Stimulated activated CD8-positive, alpha-beta memory T cell treated with anti-CD3 and anti-CD28 coated beads, Interleukin-4, amount 100 ng/mL, for 24 hours (primary cell): ENCODE data around the gene PPP1R1B.

ENCODE experiments used
- DNase-seq: peaks from one replicate; pipeline ENCODE4 v3.0.0-alpha.2; 2020; ENCODE audit warnings: low read depth

PPP1R1B gene

DNA sequence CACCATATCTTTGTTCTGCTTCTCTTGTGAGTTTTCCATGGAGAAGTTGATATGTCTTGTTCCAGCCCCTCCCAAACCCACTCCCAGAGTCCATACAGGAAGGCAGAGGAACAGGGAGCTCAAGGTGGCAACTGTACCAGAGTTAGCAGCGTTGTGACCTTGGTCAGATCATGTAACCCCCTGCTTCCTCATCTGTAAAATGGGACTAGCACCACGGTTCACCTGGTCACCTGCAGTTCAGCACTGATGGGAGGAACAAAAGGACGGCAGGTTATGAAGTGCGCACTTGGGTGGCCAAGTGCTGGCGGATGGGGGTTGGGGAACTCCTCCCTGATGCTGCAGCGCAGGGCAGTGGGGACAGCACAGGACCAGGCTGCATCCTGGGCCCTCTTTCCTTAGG, 11.3 kb upstream of the PPP1R1B start:
- DNase-seq: no peak

DNA sequence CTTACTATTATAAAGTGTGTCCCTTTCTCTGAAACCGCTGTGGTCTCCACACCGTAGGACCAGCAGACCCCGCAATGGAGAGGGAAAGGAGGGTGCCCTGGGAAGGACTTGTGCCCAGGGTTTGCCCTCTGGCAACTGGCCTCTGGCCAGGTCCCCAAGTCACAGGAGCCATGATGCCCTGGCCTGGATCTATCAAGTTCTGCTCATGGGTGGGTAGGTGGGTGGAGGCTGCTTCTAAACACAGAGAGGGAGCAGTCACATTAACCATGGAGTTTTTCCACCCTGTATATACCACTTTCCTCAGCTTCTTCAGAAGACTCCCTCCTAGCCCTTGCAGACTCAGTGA, 9.7 kb upstream of the PPP1R1B start:
- no peak for DNase-seq

GRCh38 chr17:39617446-39618245, 9.1 kb upstream of the PPP1R1B start:
- DNase-seq: peak; percentile 33

DNA sequence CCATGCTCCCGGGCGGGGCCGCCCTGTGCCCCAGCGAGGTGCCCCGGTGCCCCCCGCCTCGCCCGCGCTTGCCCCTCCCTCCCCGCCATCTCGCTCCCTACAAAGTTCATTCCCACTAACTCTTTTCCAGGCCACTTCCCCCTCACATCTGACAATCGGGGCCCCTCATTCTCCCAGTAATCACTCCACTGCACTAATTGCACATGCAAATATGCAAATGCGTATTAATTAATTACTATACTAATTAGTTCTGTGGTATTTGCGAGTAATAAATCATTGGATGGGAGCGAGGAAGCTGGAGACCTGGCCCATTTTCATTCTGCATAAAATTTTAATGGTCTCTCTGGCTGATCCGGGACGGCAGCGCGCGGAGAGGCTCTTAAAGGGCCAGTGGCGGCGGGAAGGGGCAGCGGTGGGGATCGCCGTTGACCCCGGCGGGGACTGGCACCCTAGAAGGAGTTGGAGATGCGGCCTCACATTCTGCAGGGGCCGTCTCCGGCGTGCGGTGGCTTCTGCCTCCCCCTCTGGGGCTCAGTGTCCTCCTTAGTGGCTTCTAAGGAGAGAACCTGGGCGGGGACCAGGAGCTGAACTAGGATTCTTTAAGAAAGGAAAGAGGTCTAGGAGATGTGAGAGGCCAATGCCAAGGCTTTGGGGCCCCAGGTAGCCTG, 8.4 kb upstream of the PPP1R1B start:
- DNase-seq: no peak

- DNase-seq: no peak
Measured at GRCh38 chr17:39618956-39619785, 7.6 kb upstream of the PPP1R1B start.

DNA sequence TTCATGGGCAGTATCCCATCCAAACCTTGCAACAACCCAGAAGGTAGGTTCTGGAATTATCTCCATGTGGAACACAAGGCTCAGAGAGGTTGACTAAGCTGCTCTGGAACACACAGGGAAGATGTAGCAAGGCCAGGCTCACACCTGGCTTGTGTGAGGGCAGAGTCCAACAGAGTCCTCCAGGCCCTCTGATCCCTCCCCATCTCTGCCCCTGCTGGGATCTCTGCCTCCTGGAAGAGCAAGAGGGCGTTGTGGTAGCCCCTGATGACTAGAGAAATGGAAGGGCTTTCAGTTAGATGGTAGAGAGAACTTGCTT, 7.0 kb upstream of the PPP1R1B start:
- DNase-seq: no peak

DNA sequence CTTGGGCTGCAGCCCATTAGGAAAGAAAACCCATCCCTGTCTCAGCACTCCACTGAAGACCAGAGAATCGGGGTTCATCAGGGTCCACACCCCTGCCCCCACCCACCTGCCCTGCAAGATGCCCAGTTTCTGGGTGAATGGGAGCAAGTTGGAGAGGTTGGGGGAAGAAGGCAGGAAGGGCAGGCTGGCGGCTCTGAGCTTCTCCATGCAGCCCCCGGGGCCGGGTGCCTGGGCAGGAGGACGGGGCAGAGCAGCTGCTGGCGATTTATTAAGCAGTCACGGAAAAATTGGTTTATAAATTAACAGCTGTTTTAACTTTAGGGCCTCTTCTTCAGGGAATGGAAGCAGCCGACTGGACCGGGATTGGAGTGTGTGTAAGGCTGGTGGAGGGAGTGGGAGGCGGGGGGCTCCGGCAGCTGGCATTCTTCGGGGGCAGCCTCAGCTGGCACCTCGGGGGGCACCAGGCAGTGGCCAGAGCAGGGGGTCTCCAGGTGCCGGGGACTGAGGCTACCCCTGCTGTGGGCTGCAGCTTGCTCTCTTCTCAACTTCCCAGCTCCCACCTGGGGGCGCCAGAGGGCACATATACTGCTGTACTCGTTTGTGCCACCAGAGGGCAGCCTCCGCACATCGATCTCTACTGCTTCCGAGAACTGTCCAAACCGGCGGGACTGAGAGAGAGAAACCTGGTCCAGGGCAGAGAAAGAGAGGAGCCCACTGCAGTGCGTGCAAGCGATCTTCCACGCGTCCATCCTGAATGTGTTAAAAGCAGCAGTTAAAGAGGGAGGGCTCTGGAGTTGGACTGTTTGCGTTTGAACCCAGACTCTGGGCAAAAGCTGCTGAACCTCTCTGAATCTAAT, 5.0 kb upstream of the PPP1R1B start:
- DNase-seq: peak; percentile 76

DNA sequence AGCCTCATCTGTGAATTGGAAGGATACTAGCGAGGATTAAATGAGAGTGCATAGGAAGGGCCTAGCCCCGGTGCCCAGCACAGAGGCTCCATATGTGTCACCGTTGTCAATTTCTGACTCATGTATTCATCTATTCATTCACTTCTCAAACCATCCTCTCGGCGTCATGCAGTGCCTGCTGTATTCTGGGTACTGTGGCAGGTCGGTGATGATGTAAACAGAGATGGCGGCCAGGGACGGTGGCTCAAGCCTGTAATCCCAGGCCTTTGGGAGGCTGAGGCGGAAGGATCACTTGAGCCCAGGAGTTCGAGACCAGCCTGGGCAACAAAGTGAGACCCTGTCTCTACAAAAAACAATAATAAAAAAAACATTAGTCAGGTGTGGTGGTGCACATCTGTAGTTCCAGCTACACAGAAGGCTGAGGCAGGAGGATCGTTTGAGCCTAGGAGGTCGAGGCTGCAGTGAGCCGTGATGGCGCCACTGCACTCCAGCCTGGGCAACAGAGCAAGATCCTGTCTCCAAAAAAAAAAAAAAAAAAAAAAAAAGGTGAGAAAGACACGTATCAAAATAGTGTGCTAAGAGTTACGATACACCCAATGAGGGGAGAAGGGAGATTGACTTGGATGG, 4.3 kb upstream of the PPP1R1B start:
- peak; percentile 19 for DNase-seq

DNA sequence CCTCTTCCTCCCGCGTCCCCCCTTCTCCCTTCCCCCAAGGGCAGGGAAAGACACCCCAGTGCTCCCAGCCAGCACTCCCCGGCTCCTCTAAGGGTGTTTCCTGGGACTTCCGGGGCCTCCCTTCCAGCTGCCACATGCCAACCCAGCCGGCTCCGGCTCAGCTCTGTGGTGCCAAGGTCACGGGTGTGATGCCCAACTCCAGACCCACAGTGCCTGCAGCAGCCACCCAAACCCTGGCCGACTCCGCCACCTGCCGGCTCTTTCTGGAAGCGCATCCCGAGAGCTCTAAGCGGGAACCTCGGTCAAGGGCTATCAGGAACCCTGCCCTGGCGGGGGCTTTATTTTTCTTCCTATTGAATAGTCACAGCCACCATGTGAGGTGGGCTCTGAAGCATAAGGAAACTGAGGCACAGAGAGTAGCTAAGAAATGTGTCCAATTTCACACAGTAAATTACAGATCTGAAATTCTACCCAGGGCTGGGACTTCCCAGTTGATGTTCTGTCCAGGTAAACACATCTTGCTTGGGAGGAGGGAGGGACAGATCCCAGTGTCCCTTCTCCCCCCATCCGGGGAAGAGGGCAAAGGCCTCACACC, 3.3 kb upstream of the PPP1R1B start:
- peak; percentile 78 for DNase-seq

DNA sequence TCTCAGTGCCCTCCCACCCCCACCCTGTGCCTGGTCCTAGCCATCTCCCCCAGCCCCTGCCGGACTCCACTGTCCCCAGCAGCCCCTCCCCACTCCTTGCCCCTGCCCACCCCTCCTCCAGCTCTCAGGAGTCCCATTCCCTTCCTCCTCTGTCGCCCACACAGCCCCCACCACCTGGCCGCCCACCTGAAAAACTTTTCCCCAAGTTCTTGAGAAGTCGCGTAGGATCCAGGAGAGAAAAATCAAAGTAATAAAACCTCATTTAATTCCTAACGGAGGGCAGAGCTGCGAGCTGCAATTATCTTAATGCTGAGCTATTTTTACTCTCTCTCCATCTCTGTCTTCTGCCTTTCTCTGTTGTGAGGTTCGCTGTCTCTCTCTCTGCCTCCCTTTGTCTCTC, 2.4 kb upstream of the PPP1R1B start:
- DNase-seq: no peak

DNA sequence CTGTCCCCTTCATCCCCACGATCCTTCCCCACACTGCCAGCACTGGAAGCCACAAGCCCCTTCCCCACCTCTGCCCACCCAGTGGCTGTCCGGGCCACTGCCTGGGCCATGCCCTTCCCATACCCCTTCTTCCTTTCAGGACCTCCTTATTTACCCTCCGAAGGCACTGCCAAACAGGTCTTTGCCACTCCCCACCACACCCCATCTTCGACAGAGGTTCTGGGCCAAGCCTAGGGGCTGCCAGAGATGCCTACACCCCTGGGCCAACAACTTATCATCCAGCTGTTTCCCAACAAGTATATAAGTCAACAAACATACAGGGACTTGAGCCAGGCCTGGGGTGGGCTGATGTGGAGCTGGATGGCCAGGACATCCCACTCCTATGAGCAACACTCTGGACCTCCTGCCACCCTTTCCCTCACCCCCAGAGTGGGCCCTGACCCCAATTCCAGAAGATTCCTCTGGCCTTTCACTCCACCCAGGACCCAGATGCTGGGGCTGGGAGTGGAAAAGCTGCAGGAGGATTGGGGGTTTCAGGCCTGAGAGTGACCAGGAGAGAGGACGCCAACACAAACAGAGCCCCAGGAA, 1.5 kb upstream of the PPP1R1B start:
- DNase-seq: no peak

DNA sequence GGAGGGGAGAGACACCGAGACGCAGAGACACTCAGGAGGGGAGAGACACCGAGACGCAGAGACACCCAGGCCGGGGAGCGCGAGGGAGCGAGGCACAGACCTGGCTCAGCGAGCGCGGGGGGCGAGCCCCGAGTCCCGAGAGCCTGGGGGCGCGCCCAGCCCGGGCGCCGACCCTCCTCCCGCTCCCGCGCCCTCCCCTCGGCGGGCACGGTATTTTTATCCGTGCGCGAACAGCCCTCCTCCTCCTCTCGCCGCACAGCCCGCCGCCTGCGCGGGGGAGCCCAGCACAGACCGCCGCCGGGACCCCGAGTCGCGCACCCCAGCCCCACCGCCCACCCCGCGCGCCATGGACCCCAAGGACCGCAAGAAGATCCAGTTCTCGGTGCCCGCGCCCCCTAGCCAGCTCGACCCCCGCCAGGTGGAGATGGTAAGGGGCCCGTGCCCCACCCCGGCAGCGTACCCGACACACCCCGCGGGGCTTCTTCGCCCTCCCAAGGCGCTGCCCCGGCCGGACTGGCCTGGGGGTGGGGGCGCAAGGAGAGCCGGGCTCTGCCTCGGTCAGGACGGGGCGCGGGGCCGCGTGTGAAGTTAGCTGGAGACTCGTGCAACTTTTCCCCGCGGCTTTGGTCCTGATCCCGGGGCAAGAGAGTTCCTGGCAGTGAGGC, 427 bp downstream of the PPP1R1B start:
- DNase-seq: no peak

GRCh38 chr17:39627712-39628516, 1.2 kb downstream of the PPP1R1B start:
- DNase-seq: no peak

DNA sequence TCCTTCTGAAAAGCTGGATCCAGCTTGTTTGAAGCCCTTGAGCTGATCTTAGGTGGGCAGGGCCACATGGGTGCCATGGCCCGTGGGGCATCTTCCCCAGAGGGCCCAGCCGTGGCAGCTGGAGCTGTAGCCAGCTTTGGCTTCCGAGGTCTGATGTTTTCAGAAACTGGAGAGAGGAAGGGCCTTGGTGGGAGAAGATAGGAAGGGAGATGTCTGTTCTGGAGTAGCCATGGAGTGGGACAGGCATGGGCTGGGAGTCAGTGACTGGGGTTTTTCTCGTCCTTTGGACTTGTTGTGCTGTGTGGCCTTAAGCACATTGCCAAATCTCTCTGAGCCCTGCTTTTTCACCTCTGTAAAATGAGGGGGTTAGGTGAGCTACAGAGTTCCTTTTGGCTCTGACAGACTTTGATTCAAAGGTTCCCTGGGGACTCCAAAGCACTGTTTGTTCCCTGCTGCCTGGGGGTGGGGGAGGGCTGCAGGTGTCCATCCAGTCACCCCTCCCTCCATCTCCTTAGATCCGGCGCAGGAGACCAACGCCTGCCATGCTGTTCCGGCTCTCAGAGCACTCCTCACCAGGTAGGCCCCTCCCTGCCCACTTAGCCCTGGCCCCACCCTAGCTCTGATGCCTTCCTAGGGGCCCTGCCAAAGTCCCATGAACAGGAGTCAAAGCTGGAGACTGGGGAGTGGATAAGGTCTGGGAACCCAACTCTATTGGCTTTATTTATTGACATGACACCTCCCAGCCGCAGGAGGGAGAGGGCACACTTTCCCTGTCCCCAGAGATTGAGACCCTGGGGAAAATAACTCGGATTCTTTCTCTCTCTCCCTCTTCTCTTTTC, 2.1 kb downstream of the PPP1R1B start:
- DNase-seq: no peak

DNA sequence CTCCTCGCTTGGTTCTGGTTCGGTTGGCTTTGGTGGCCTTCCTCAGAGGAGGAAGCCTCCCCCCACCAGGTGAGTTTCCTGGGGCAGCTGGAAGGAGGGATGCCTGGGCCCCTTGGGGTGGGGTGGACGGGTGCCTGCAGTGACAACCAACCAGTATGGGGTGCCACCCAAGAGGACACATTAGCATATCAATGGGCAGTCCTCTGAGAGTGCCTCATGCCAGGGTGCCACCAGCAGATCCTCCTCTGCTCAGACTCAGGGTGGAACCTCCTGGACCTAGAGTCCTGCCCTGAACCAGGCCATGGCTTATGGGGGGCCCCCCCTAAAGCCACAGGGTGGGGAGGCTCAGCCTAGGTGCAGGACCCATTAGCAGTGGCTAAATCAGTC, 2.7 kb downstream of the PPP1R1B start:
- no peak for DNase-seq

- DNase-seq: no peak
Measured at GRCh38 chr17:39629898-39630297, 3.1 kb downstream of the PPP1R1B start.

DNA sequence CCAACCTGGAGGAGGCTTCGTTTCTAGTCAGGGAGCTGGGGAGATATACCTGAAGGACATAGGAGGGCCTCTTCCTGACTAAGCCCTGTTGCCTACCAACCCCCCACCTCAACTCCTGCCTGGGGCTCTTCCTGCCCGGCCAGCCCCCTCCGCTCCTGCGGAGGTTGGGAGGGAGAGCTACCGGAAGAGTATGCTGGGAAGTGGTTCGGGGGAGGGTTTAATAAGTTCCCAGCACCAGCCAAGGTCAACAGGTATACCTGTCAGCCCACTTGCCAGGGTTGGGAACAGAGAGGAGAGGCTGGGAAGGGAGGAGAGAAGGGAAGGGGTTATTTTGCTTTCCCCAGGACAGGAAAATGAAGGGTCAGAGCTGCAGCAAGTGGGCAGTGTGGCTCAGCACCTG, 4.7 kb downstream of the PPP1R1B start:
- no peak for DNase-seq

- no peak for DNase-seq
Measured at GRCh38 chr17:39632153-39632941, 5.6 kb downstream of the PPP1R1B start.
